IPS-NIHi7 (cell line): ENCODE measurements around the gene PCDHGB3.
"Not testable (repeated sequence)": the region's sequence is repeated elsewhere in the genome, so short reads cannot be mapped to it uniquely, and the experiment has no call there.

Source experiments
- DNase-seq: peaks from one replicate; pipeline ENCODE4 v3.0.0; 2012; ENCODE audit warnings: mixed read lengths; ENCODE audit errors: extremely low spot score

The PCDHGB3 gene

GRCh38 chr5:141392429-141393198, 22.6 kb downstream of the PCDHGB3 start, which contains the start of gene PCDHGA8:
Gene PCDHGA8, plus strand, starts transcription at chr5:141392633. Its CDS starts 181 bp downstream, at chr5:141392814.
- no peak for DNase-seq

- DNase-seq = no peak
Measured at GRCh38 chr5:141393267-141393666, 23.2 kb downstream of the PCDHGB3 start.

DNA sequence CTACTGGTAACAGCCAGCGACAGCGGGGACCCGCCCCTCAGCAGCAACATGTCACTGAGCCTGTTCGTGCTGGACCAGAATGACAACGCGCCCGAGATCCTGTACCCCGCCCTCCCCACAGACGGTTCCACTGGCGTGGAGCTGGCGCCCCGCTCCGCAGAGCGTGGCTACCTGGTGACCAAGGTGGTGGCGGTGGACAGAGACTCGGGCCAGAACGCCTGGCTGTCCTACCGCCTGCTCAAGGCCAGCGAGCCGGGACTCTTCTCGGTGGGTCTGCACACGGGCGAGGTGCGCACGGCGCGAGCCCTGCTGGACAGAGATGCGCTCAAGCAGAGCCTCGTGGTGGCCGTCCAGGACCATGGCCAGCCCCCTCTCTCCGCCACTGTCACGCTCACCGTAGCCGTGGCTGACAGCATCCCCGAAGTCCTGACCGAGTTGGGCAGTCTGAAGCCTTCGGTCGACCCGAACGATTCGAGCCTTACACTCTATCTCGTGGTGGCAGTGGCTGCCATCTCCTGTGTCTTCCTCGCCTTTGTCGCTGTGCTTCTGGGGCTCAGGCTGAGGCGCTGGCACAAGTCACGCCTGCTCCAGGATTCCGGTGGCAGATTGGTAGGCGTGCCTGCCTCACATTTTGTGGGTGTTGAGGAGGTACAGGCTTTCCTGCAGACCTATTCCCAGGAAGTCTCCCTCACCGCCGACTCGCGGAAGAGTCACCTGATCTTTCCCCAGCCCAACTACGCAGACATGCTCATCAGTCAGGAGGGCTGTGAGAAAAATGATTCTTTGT, 24.6 kb downstream of the PCDHGB3 start:
- not testable (repeated sequence) for DNase-seq

GRCh38 chr5:141397756-141398551, 27.9 kb downstream of the PCDHGB3 start, which contains the start of gene PCDHGB5:
Gene PCDHGB5, plus strand, starts transcription at chr5:141397947. Its CDS starts 181 bp downstream, at chr5:141398128.
- DNase-seq = not testable (repeated sequence)

DNA sequence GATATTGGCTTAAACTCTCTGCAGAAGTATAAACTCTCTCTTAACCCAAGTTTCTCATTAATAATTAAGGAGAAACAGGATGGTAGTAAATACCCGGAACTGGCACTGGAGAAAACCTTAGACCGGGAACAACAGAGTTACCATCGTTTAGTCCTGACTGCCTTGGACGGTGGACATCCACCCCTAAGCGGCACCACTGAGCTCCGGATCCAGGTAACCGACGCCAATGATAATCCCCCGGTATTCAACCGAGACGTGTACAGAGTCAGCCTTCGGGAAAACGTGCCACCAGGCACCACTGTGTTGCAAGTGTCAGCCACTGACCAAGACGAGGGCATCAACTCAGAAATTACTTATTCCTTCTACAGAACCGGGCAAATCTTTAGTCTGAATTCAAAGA, 28.6 kb downstream of the PCDHGB3 start:
- no peak for DNase-seq

DNA sequence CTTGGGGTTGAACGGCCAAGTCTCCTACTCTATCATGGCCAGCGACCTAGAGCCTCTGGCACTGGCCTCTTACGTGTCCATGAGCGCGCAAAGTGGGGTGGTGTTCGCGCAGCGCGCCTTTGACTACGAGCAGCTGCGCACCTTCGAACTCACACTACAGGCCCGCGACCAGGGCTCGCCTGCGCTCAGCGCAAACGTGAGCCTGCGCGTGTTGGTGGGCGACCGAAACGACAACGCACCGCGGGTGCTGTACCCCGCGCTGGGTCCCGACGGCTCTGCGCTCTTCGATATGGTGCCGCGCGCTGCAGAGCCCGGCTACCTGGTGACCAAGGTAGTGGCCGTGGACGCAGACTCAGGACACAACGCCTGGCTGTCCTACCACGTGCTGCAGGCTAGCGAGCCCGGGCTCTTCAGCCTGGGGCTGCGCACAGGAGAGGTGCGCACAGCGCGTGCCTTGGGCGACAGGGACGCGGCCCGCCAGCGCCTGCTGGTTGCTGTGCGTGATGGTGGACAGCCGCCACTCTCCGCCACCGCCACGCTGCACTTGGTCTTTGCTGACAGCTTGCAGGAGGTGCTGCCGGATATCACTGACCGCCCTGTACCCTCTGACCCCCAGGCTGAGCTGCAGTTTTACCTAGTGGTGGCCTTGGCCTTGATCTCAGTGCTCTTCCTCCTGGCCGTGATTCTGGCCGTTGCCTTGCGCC, 29.7 kb downstream of the PCDHGB3 start:
- DNase-seq = no peak

DNA sequence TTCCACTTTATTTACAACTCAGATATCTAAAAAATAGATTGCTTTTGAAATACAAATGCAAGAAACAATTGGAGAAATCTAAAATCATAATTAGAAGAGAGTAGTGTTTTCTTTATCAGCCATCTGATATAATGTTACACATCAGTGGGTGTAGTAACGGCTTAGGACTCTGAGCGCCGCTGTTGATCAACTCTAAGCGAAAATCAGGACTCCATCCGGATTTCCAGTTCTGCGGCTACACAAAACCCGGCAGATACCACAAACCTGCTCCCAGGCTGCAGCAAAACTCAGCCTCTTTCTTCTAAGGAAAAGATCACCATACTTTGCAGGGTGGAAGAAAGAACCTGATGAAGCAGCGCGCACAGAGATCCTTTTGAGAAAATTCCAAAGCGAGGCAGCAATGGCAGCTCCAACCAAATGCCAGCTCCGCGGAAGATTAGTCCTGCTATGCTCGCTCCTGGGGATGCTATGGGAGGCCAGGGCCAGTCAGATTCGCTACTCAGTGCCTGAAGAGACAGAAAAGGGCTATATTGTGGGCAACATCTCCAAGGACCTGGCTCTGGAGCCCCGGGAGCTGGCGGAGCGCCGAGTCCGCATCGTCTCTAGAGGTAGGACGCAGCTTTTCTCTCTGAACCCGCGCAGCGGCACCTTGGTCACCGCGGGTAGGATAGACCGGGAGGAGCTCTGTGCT, 32.7 kb downstream of the PCDHGB3 start, which contains the start of gene PCDHGA9:
Gene PCDHGA9, plus strand, starts transcription at position 226 of the 691 bp plus-strand sequence. Its CDS starts 175 bp downstream, at position 401.
- DNase-seq = peak; percentile 17

GRCh38 chr5:141403387-141403786, 33.3 kb downstream of the PCDHGB3 start:
- no peak for DNase-seq

GRCh38 chr5:141407790-141408505, 37.9 kb downstream of the PCDHGB3 start, which contains the start of gene PCDHGB6:
Gene PCDHGB6, plus strand, starts transcription at chr5:141408021. Its CDS starts 182 bp downstream, at chr5:141408203.
- DNase-seq = peak; percentile 82

DNA sequence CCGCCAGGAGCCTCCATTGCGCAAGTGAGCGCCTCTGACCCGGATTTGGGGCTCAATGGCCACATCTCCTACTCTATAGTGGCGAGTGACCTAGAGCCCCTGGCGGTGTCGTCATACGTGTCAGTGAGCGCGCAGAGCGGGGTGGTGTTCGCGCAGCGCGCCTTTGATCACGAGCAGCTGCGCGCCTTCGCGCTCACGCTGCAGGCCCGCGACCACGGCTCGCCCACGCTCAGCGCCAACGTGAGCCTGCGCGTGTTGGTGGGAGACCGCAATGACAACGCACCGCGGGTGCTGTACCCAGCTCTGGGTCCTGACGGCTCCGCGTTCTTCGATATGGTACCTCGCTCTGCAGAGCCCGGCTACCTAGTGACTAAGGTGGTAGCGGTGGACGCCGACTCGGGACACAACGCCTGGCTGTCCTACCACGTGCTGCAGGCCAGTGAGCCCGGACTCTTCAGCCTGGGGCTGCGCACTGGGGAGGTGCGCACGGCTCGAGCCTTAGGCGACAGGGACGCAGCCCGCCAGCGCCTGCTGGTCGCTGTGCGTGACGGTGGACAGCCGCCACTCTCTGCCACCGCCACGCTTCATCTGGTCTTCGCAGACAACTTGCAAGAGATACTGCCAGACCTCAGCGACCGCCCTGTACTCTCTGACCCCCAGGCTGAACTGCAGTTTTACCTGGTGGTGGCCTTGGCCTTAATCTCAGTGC, 39.7 kb downstream of the PCDHGB3 start:
- no peak for DNase-seq

GRCh38 chr5:141411575-141411974, 41.5 kb downstream of the PCDHGB3 start:
- no peak for DNase-seq

DNA sequence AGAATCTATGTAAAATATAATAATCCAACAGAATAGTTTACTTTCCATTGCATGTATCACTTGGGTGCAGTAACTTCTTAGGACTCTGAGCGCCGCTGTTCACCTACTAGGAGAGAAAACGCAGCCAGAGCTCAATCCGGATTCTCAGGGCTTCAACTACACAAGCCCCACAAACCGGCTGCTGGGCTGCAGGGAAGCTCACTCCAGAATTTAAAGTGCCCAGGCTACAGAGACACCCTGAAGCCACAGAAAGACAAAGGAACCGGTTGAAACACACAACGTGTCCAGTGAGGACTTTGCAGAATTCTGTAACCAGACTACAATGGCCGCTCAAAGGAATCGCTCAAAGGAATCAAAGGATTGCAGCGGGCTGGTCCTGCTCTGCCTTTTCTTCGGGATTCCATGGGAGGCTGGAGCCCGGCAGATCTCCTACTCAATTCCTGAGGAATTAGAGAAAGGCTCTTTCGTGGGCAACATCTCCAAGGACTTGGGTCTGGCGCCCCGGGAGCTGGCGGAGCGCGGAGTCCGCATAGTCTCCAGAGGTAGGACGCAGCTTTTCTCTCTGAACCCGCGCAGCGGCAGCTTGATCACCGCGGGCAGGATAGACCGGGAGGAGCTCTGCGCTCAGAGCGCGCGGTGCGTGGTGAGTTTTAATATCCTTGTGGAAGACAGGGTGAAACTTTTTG, 43.0 kb downstream of the PCDHGB3 start, which contains the start of gene PCDHGA10:
Gene PCDHGA10, plus strand, starts transcription at position 134 of the 686 bp plus-strand sequence. Its CDS starts 189 bp downstream, at position 323.
- DNase-seq = peak; percentile 51

GRCh38 chr5:141413540-141414069, 43.6 kb downstream of the PCDHGB3 start:
- no peak for DNase-seq

DNA sequence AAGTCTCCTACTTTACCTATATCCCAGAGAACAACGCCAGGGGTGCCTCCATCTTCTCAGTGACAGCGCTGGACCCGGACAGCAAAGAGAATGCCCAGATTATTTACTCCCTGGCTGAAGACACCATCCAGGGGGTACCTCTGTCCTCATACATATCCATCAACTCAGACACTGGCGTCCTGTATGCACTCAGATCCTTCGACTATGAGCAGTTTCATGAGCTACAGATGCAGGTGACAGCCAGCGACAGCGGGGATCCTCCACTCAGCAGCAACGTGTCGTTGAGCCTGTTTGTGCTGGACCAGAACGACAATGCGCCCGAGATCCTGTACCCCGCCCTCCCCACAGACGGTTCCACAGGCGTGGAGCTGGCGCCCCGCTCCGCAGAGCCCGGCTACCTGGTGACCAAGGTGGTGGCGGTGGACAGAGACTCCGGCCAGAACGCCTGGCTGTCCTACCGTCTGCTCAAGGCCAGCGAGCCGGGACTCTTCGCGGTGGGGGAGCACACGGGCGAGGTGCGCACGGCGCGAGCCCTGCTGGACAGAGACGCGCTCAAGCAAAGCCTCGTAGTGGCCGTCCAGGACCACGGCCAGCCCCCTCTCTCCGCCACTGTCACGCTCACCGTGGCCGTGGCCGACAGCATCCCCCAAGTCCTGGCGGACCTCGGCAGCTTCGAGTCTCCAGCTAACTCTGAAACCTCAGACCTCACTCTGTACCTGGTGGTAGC, 44.7 kb downstream of the PCDHGB3 start:
- DNase-seq = not testable (repeated sequence)

DNA sequence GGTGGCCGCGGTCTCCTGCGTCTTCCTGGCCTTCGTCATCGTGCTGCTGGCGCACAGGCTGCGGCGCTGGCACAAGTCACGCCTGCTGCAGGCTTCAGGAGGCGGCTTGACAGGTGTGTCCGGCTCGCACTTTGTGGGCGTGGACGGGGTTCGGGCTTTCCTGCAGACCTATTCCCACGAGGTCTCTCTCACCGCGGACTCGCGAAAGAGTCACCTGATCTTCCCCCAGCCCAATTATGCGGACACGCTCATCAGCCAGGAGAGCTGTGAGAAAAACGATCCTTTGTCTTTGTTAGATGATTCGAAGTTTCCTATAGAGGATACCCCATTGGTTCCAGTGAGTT, 45.2 kb downstream of the PCDHGB3 start:
- DNase-seq = not testable (repeated sequence)

DNA sequence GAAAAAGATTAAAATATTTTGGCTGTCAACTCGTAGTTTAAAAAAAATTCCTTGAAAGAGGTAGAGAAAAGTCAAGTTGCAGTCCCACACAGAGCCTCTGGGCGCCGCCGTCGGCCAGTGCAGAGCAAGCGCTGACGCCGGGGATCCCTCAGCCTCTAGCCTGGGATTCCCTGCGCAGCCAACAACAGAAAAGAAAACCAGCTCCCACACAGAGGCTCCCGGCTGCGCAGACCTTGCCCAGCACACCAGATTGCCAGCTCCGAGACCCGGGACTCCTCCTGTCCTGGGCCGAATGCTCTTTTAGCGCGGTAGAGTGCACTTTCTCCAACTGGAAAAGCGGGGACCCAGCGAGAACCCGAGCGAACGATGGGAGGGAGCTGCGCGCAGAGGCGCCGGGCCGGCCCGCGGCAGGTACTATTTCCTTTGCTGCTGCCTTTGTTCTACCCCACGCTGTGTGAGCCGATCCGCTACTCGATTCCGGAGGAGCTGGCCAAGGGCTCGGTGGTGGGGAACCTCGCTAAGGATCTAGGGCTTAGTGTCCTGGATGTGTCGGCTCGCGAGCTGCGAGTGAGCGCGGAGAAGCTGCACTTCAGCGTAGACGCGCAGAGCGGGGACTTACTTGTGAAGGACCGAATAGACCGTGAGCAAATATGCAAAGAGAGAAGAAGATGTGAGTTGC, 47.6 kb downstream of the PCDHGB3 start, which contains the start of gene PCDHGB7:
Gene PCDHGB7, plus strand, starts transcription at position 184 of the 679 bp plus-strand sequence. Its CDS starts 183 bp downstream, at position 367.
- DNase-seq = peak; percentile 80
